Thyroid gland (tissue), 4 donors: Measurements from ENCODE around the gene CLCA2. TPM values are rescaled to one million over a fixed set of nuclear protein-coding genes. Genes with fewer than 3 reads are reported as not detected.

ENCODE experiments used
- DNase-seq, 2 donors: peaks; one replicate each; pipeline ENCODE4 v3.0.0-alpha.2; 2019
- H3K27ac ChIP-seq, 3 donors: fragments of 200-600 bp; sonication (generic); 1 replicate in 2 of 3; 2 replicates in 1 of 3; pipeline ENCODE4 v1.5.1; 2016 to 2019; ENCODE audit warnings: mild to moderate bottlenecking in 1 of 3, moderate library complexity in 1 of 3
- H3K27me3 ChIP-seq: fragments of 200-600 bp; sonication (generic); one replicate; pipeline ENCODE4 v1.5.1; 2019
- H3K36me3 ChIP-seq, 2 donors: fragments of 200-600 bp; sonication (generic); one replicate each; pipeline ENCODE4 v1.5.1; 2016 to 2019
- H3K4me1 ChIP-seq, 2 donors: fragments of 200-600 bp; sonication (generic); one replicate each; pipeline ENCODE4 v1.5.1; 2017 to 2019
- H3K4me3 ChIP-seq, 3 donors: fragments of 200-600 bp; sonication (generic); replicated peaks in 1 of 3; 1 replicate in 2 of 3; 2 replicates in 1 of 3; pipeline ENCODE4 v1.5.1; 2016; ENCODE audit warnings: mild to moderate bottlenecking in 1 of 3
- H3K9me3 ChIP-seq: fragments of 200-600 bp; sonication (generic); one replicate; pipeline ENCODE4 v1.5.1; 2017
- CTCF ChIP-seq, 6 experiments: fragments of 200-600 bp in 3 of 6; fragments of 450-650 bp in 3 of 6; sonication (generic) in 3 of 6; IDR thresholded peaks; one replicate each; pipeline ENCODE4 v1.5.1; 2016 to 2019; ENCODE audit warnings: antibody characterized with exemption in 6 of 6, mild to moderate bottlenecking in 2 of 6, inconsistent platforms in 1 of 6, moderate library complexity in 1 of 6
- POLR2A ChIP-seq, 2 donors: fragments of 450-650 bp; IDR thresholded peaks; one replicate each; pipeline ENCODE4 v1.6.1; 2017; ENCODE audit warnings: antibody characterized with exemption in 2 of 2, mild to moderate bottlenecking in 2 of 2, moderate library complexity in 1 of 2
- WGBS, 2 donors: methylation state at CpG; one replicate each; pipeline ENCODE4 v1.1.5; 2017; 5-methylcytosine and 5-hydroxymethylcytosine counted together
- intact Hi-C: fragments of 100-400 bp; cut with DNase I; formaldehyde crosslinking; loops from one replicate; pipeline ENCODE4 v1.15.1; 2023
- total RNA-seq, 4 donors: library from RNA; depleted of rRNA; stranded (reverse); fragments of >200 nt; gene quantifications; one replicate each; pipeline ENCODE4 v1.2.3, GENCODE V29; 2016

Gene CLCA2
- total RNA-seq, 4 donors from 2014 or later: not detected

GRCh38 chr1:86381223-86381622, 42.7 kb upstream of the CLCA2 start:
- intact Hi-C loops: no loop called here
- Histone ChIP-seq H3K9me3 (no peaks in the 10 kb centered on the region), H3K4me3 (no peak overlapping the region), H3K27me3 (no peaks in the 10 kb centered on the region), H3K4me1 (no peaks in the 10 kb centered on the region), H3K36me3 (no peaks in the 10 kb centered on the region), H3K27ac (no peak overlapping the region)
- no peak for DNase-seq
- 81 to 82% methylated on average over 4 of the region's 4 CpGs for WGBS, 2 donors
- TF ChIP-seq CTCF (IDR thresholded peaks at IDR 0.05): no peak
- TF ChIP-seq POLR2A (IDR thresholded peaks at IDR 0.05): no peak

GRCh38 chr1:86382878-86383277, 41.1 kb upstream of the CLCA2 start:
- no peak for TF ChIP-seq CTCF (IDR thresholded peaks at IDR 0.05)
- TF ChIP-seq POLR2A (IDR thresholded peaks at IDR 0.05): no peak
- intact Hi-C loops: no loop called here
- Histone ChIP-seq H3K4me3 (no peak overlapping the region), H3K27me3 (no peaks in the 10 kb centered on the region), H3K27ac (peak overlapping the region in 1 of 3 donors; percentile 5), H3K4me1 (no peaks in the 10 kb centered on the region), H3K36me3 (no peaks in the 10 kb centered on the region), H3K9me3 (no peaks in the 10 kb centered on the region)
- no peak for DNase-seq
- 72 to 79% methylated on average over 1 of the region's 1 CpG for WGBS, 2 donors

- no peak for TF ChIP-seq CTCF (IDR thresholded peaks at IDR 0.05)
- no peak for TF ChIP-seq POLR2A (IDR thresholded peaks at IDR 0.05)
- H3K27me3 ChIP-seq: no peaks in the 10 kb centered on the region
- no peak overlapping the region for H3K4me3 ChIP-seq
- H3K27ac ChIP-seq: no peak overlapping the region
- H3K9me3 ChIP-seq: no peaks in the 10 kb centered on the region
- intact Hi-C loops: no loop called here
- H3K36me3 ChIP-seq: no peaks in the 10 kb centered on the region
- peaks cover 0 to 5% of the 10 kb centered on the region in 2 donors for H3K4me1 ChIP-seq
- DNase-seq: no peak
- 95 to 97% methylated on average over 3 of the region's 3 CpGs for WGBS, 2 donors
These were observed 35.9 kb upstream of the CLCA2 start for GRCh38 chr1:86387916-86388627.

GRCh38 chr1:86388777-86389176, 35.2 kb upstream of the CLCA2 start:
- no peaks in the 10 kb centered on the region for H3K36me3 ChIP-seq
- no peaks in the 10 kb centered on the region for H3K27me3 ChIP-seq
- H3K9me3 ChIP-seq: no peaks in the 10 kb centered on the region
- H3K4me1 ChIP-seq: peaks cover 0 to 5% of the 10 kb centered on the region in 2 donors
- no peak overlapping the region for H3K27ac ChIP-seq
- TF ChIP-seq POLR2A (IDR thresholded peaks at IDR 0.05) (no peak), CTCF (IDR thresholded peaks at IDR 0.05) (no peak)
- H3K4me3 ChIP-seq: no peak overlapping the region
- intact Hi-C loops: no loop called here
- no peak for DNase-seq

- no peaks in the 10 kb centered on the region for H3K9me3 ChIP-seq
- intact Hi-C loops: no loop called here
- no peak overlapping the region for H3K4me3 ChIP-seq
- no peak for DNase-seq
- peaks cover 0 to 5% of the 10 kb centered on the region in 2 donors for H3K4me1 ChIP-seq
- no peaks in the 10 kb centered on the region for H3K36me3 ChIP-seq
- H3K27me3 ChIP-seq: no peaks in the 10 kb centered on the region
- TF ChIP-seq POLR2A (IDR thresholded peaks at IDR 0.05) (no peak), CTCF (IDR thresholded peaks at IDR 0.05) (no peak)
- no peak overlapping the region for H3K27ac ChIP-seq
These were observed 34.7 kb upstream of the CLCA2 start for GRCh38 chr1:86389307-86389706.
